H1 (cell line): ENCODE data around the gene CDHR5. TPM values are rescaled to one million over a fixed set of nuclear protein-coding genes. Genes with fewer than 3 reads are reported as not detected.

Experiments
- KDM1A ChIP-seq: fragments of 200-600, 300-600 bp; sonication (generic); IDR thresholded peaks from 2 replicates; pipeline ENCODE4 v1.7.1; 2016; ENCODE audit warnings: mild to moderate bottlenecking, low read length, borderline replicate concordance
- YY1 ChIP-seq: IDR thresholded peaks from 2 replicates; pipeline ENCODE4 v1.6.1; 2011; ENCODE audit warnings: low read depth, mild to moderate bottlenecking, low read length
- polyA plus RNA-seq, 7 experiments: library from polyadenylated mRNA; depleted of rRNA in 3 of 7; stranded (reverse) in 5 of 7; unstranded in 2 of 7; fragments of >200 nt in 5 of 7; fragments of 200-250 nt in 2 of 7; gene quantifications; 1 replicate in 5 of 7; 2 replicates in 1 of 7; 4 replicates in 1 of 7; pipeline versions ENCODE4 v1.2.1 to v1.2.3, GENCODE V29; 2011 to 2013; ENCODE audit warnings: missing spikeins in 2 of 7, mixed read lengths in 2 of 7
- total RNA-seq: library from RNA; stranded (reverse); fragmentation: NEBNext Ultra II Directional; extraction: Animal tissue kit (Norgen Biotek cat#: 25700); gene quantifications from 2 replicates; pipeline ENCODE4 v1.2.1, GENCODE V29; 2021
- TF ChIP-seq, protein P1 (sequence below): IDR thresholded peaks from 2 replicates; pipeline ENCODE4 v1.6.1; 2011; ENCODE audit warnings: low read length, improper control_type of control experiment

Gene CDHR5
- total and polyA plus RNA-seq, 2 of the 8 experiments (the other 6 are each of a cell fraction or from before 2014, with no cell fraction given), result not detected

- TF ChIP-seq KDM1A, result no peak
- no peak for TF ChIP-seq YY1
- TF ChIP-seq, protein P1, sequence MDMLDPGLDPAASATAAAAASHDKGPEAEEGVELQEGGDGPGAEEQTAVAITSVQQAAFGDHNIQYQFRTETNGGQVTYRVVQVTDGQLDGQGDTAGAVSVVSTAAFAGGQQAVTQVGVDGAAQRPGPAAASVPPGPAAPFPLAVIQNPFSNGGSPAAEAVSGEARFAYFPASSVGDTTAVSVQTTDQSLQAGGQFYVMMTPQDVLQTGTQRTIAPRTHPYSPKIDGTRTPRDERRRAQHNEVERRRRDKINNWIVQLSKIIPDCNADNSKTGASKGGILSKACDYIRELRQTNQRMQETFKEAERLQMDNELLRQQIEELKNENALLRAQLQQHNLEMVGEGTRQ, result no peak
Measured at GRCh38 chr11:614021-614622, 10.6 kb downstream of the CDHR5 start (continued).
